Pericardium fibroblast (primary cell): Measurements from ENCODE around the gene RDX. TPM values are rescaled to one million over a fixed set of nuclear protein-coding genes. Genes with fewer than 3 reads are reported as not detected.

Experiments
- total RNA-seq: library from RNA; depleted of rRNA; stranded (reverse); fragments of >200 nt; gene quantifications from 2 replicates; pipeline ENCODE4 v1.2.3, GENCODE V29; 2015

The RDX gene
- 48.0 and 51.3 TPM in 2 replicates for total RNA-seq

GRCh38 chr11:110296226-110297075, at the start of gene RDX:
RDX (minus strand) TSS chr11:110296614; CDS start chr11:110279692, 16,922 bp downstream.

Other genes starting within 250 kb of the RDX start
- 4.7 and 6.6 TPM in 2 replicates for gene ZC3H12C, start 203.2 kb downstream of the RDX start, total RNA-seq
- 8.9 and 9.0 TPM in 2 replicates for gene FDX1, start 133.3 kb upstream of the RDX start, total RNA-seq